ENCODE data around the gene RAMP3.

- TF ChIP-seq, protein P1, sequence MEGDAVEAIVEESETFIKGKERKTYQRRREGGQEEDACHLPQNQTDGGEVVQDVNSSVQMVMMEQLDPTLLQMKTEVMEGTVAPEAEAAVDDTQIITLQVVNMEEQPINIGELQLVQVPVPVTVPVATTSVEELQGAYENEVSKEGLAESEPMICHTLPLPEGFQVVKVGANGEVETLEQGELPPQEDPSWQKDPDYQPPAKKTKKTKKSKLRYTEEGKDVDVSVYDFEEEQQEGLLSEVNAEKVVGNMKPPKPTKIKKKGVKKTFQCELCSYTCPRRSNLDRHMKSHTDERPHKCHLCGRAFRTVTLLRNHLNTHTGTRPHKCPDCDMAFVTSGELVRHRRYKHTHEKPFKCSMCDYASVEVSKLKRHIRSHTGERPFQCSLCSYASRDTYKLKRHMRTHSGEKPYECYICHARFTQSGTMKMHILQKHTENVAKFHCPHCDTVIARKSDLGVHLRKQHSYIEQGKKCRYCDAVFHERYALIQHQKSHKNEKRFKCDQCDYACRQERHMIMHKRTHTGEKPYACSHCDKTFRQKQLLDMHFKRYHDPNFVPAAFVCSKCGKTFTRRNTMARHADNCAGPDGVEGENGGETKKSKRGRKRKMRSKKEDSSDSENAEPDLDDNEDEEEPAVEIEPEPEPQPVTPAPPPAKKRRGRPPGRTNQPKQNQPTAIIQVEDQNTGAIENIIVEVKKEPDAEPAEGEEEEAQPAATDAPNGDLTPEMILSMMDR (IDR thresholded peaks at IDR 0.05), result no peak
- TF ChIP-seq POLR2A (IDR thresholded peaks at IDR 0.05) (no peak), POLR2AphosphoS5 (IDR thresholded peaks at IDR 0.05) (no peak), EP300 (IDR thresholded peaks at IDR 0.05) (no peak)
Observed at GRCh38 chr7:45143616-45144015, 14.0 kb upstream of the RAMP3 start.
